ENCODE results near the gene RSPH10B.
"Not testable (repeated sequence)": the region's sequence is repeated elsewhere in the genome, so short reads cannot be mapped to it uniquely, and the experiment has no call there.

- TF ChIP-seq CTCF, POLR2AphosphoS5 (IDR thresholded peaks at IDR 0.05): not testable (repeated sequence)
Measured at GRCh38 chr7:5897369-5897919, 73.0 kb downstream of the RSPH10B start.
